ENCODE results near the gene BBC3.

BBC3 gene

GRCh38 chr19:47230054-47230920 is 712 bp downstream of the BBC3 start:
- peak; percentile 39 for DNase-seq

GRCh38 chr19:47229676-47230053 is 1.3 kb downstream of the BBC3 start:
- DNase-seq, result peak; percentile 28

- peak; percentile 29 for DNase-seq
Observed at GRCh38 chr19:47228937-47229675, 1.9 kb downstream of the BBC3 start.

GRCh38 chr19:47228168-47228936 is 2.6 kb downstream of the BBC3 start:
- DNase-seq, result no peak

GRCh38 chr19:47227352-47228167 is 3.4 kb downstream of the BBC3 start:
- peak; percentile 94 for DNase-seq

- peak; percentile 72 for DNase-seq
Observed at GRCh38 chr19:47226426-47227351, 4.3 kb downstream of the BBC3 start.

- peak; percentile 91 for DNase-seq
Observed at GRCh38 chr19:47225746-47226425, 5.1 kb downstream of the BBC3 start.

GRCh38 chr19:47221890-47222289 is 9.1 kb downstream of the BBC3 start:
- DNase-seq, result no peak

GRCh38 chr19:47221080-47221841 is 9.7 kb downstream of the BBC3 start:
- no peak for DNase-seq

GRCh38 chr19:47215581-47215980 is 15.4 kb downstream of the BBC3 start:
- no peak for DNase-seq

- peak; percentile 80 for DNase-seq
Observed at GRCh38 chr19:47210689-47211316, 20.2 kb downstream of the BBC3 start.

GRCh38 chr19:47210180-47210490 is 20.9 kb downstream of the BBC3 start:
- DNase-seq, result no peak

GRCh38 chr19:47209319-47210179 is 21.4 kb downstream of the BBC3 start:
- DNase-seq, result no peak

GRCh38 chr19:47203254-47203653 is 27.7 kb downstream of the BBC3 start:
- no peak for DNase-seq

- no peak for DNase-seq
Observed at GRCh38 chr19:47200530-47200929, 30.5 kb downstream of the BBC3 start.

- no peak for DNase-seq
Observed at GRCh38 chr19:47197141-47197540, 33.9 kb downstream of the BBC3 start.

- DNase-seq, result no peak
Observed at GRCh38 chr19:47195434-47195833, 35.6 kb downstream of the BBC3 start.

GRCh38 chr19:47190167-47190727 is 40.8 kb downstream of the BBC3 start:
- DNase-seq, result peak; percentile 46
